K562 (cell line): ENCODE measurements around the gene GOLGA5. TPM values are rescaled to one million over a fixed set of nuclear protein-coding genes. Genes with fewer than 3 reads are reported as not detected.
A peak's percentile ranks its signal among the peaks of the same experiment; 100 is the strongest.

Experiments used
- CBX1 ChIP-seq: sonication (generic); IDR thresholded peaks from 2 replicates; pipeline ENCODE4 v1.6.1; 2016; ENCODE audit warnings: antibody characterized with exemption, low read depth, mild to moderate bottlenecking
- DACH1 ChIP-seq: fragments of 450-650 bp; IDR thresholded peaks from 2 replicates; pipeline ENCODE4 v1.6.1; 2018; ENCODE audit not compliant: partially characterized antibody
- ELF2 ChIP-seq: fragments of 250-450 bp; sonication (Bioruptor Pico); IDR thresholded peaks from 2 replicates; pipeline ENCODE4 v1.5.0; 2021; ENCODE audit warnings: mild to moderate bottlenecking
- ETV1 ChIP-seq: fragments of 450-650 bp; conservative IDR thresholded peaks from 2 replicates; pipeline ENCODE4 v1.6.1; 2016; ENCODE audit warnings: missing genetic modification characterization, control low read depth, low read depth, missing compliant biosample characterization
- GABPB1 ChIP-seq: sonication (generic); formaldehyde crosslinking; IDR thresholded peaks from 2 replicates; pipeline ENCODE4 v1.8.0; 2022; ENCODE audit warnings: mild to moderate bottlenecking, missing genetic modification reagents
- HMGN3 ChIP-seq: IDR thresholded peaks from 2 replicates; pipeline ENCODE4 v1.6.1; 2011; ENCODE audit warnings: borderline replicate concordance, low read depth, mild to moderate bottlenecking, mixed read lengths, low read length; ENCODE audit not compliant: insufficient read length; ENCODE audit errors: extremely low read depth
- JUN ChIP-seq, 2 experiments: sonication (generic) in 1 of 2; formaldehyde crosslinking in 1 of 2; IDR thresholded peaks; 2 replicates each; pipeline versions ENCODE4 v1.6.1 to v1.8.0; 2012 to 2022; ENCODE audit warnings: borderline replicate concordance in 2 of 2, mild to moderate bottlenecking in 2 of 2, improper control_type of control experiment in 1 of 2, low read depth in 1 of 2, low read length in 1 of 2, missing genetic modification reagents in 1 of 2
- KDM1A ChIP-seq, 2 experiments: fragments of 450-650 bp; IDR thresholded peaks; 2 replicates each; pipeline ENCODE4 v1.6.1; 2016; ENCODE audit warnings: mild to moderate bottlenecking in 2 of 2
- MEIS2 ChIP-seq: fragments of 450-650 bp; IDR thresholded peaks from 2 replicates; pipeline ENCODE4 v1.6.1; 2014; ENCODE audit warnings: mild to moderate bottlenecking; ENCODE audit not compliant: partially characterized antibody
- PHF20 ChIP-seq: fragments of 450-650 bp; IDR thresholded peaks from 2 replicates; pipeline ENCODE4 v1.6.1; 2018; ENCODE audit not compliant: partially characterized antibody
- POLR2B ChIP-seq: fragments of 450-650 bp; IDR thresholded peaks from 2 replicates; pipeline ENCODE4 v1.6.1; 2018; ENCODE audit warnings: low read depth; ENCODE audit not compliant: partially characterized antibody
- RAD21 ChIP-seq, 2 experiments: fragments of 250-450 bp in 1 of 2; fragments of 450-650 bp in 1 of 2; sonication (Bioruptor Pico) in 1 of 2; formaldehyde crosslinking in 1 of 2; IDR thresholded peaks in 1 of 2; conservative IDR thresholded peaks in 1 of 2; 2 replicates each; pipeline versions ENCODE4 v1.4.0 to v1.8.0; 2020 to 2022; ENCODE audit warnings: mild to moderate bottlenecking in 2 of 2, moderate library complexity in 1 of 2
- RB1 ChIP-seq: fragments of 450-650 bp; IDR thresholded peaks from 2 replicates; pipeline ENCODE4 v1.6.1; 2017; ENCODE audit warnings: low read depth, mild to moderate bottlenecking
- ZNF766 ChIP-seq: fragments of 200-800 bp; sonication (Bioruptor generic); conservative IDR thresholded peaks from 2 replicates; pipeline ENCODE4 v1.6.1; 2016; ENCODE audit warnings: missing genetic modification characterization, missing compliant biosample characterization
- ZSCAN32 ChIP-seq: fragments of 450-650 bp; formaldehyde crosslinking; IDR thresholded peaks from 2 replicates; pipeline ENCODE4 v1.4.0; 2020; ENCODE audit warnings: mild to moderate bottlenecking, moderate library complexity
- polyA plus RNA-seq, 8 experiments: library from polyadenylated mRNA; depleted of rRNA in 4 of 8; stranded (reverse) in 5 of 8; unstranded in 3 of 8; fragments of >200 nt; fragmentation: Nextera tagmentation in 2 of 8; fragmentation: Illumina TruSeq in 1 of 8; extraction: Ambion mirVana in 2 of 8; extraction: Trizol in 1 of 8; gene quantifications; 2 replicates each; pipeline versions ENCODE4 v1.2.1 to v1.2.3, GENCODE V29; 2011 to 2014; ENCODE audit warnings: inconsistent platforms in 1 of 8, missing spikeins in 1 of 8
- total RNA-seq, 7 experiments: library from RNA; depleted of rRNA in 6 of 7; stranded (reverse); fragments of >200 nt in 6 of 7; fragmentation: Illumina TruSeq in 2 of 7; extraction: Trizol in 2 of 7; gene quantifications; 2 replicates each; pipeline versions ENCODE4 v1.2.1 to v1.2.3, GENCODE V29; 2011 to 2021; ENCODE audit warnings: low replicate concordance in 1 of 7
- TF ChIP-seq, protein P1 (sequence below): sonication (generic); formaldehyde crosslinking; IDR thresholded peaks from 2 replicates; pipeline ENCODE4 v1.9.0; 2022; ENCODE audit warnings: mild to moderate bottlenecking, missing genetic modification reagents
- TF ChIP-seq, protein P2 (sequence below), 2 experiments: IDR thresholded peaks in 1 of 2; conservative IDR thresholded peaks in 1 of 2; 2 replicates each; pipeline ENCODE4 v1.6.1; 2016; ENCODE audit warnings: low read depth in 2 of 2, mild to moderate bottlenecking in 1 of 2, missing compliant biosample characterization in 1 of 2, missing genetic modification characterization in 1 of 2, moderate library complexity in 1 of 2
- TF ChIP-seq, protein P3 (sequence below): fragments of 450-650 bp; IDR thresholded peaks from 2 replicates; pipeline ENCODE4 v1.6.1; 2016; ENCODE audit warnings: mild to moderate bottlenecking
- TF ChIP-seq, protein P4 (sequence below): fragments of 450-650 bp; conservative IDR thresholded peaks from 2 replicates; pipeline ENCODE4 v1.6.1; 2016; ENCODE audit warnings: missing genetic modification characterization, low read depth, mild to moderate bottlenecking, missing compliant biosample characterization, moderate library complexity

The GOLGA5 gene
- total and polyA plus RNA-seq, 9 of the 15 experiments (the other 6 are each of a cell fraction or from before 2014, with no cell fraction given) = 5.7 to 19.6 (median 12.7) TPM

DNA sequence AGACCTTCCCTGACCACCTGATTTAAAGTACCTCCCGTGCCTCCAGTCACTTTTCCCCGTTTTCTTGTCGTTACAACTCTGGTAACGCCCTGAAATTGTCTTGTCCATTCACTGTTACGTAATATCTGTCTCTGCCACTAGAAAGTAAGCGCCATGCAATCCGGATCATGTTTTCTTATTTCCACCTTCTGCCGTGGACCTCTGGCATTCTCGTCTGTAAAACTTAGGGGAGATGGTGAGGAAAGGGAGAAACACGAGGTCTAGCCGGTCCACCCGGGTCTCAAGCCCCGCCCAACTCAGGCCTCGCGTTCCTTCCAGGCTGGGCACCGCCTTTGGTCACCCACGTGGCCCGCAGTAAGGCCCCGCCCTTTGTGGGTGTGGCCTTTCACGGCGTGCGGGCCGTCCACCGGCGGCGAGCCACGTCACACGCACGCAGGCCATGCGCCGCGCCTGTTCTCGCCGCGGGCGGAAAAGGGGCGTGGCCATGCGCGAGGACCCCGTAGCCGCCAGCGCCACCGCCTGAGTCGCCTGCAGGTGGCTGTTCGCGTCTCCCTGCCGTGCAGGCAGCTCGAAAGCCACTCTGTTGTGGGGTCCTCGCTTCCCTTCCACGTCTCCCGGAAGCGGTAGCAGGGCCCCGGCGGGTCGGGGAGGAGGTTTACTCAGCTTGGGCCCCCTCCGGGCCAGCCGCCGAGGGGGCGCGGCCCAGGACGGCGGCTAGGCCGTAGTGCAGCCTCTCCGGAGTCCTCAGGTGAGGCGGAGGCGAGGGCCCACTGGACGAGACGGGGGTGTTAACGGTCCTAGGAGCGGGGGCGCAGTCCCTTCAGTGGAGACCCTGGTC is at the start of gene GOLGA5 (continued):
- TF ChIP-seq JUN (IDR thresholded peaks at IDR 0.05; ENCODE audit: borderline replicate concordance, low read depth, low read length) (peak; percentile 35; the same call in 1 of the 2 replicates), JUN (CRISPR knock-in tag; IDR thresholded peaks at IDR 0.05; ENCODE audit: borderline replicate concordance) (no peak), HMGN3 (peak; percentile 82), KDM1A (IDR thresholded peaks at IDR 0.05) (no peak), ZSCAN32 (CRISPR knock-in tag) (no peak), MEIS2 (peak; percentile 56), ELF2 (CRISPR knock-in tag) (peak; percentile 92), ZNF766 (CRISPR knock-in tag) (0 out of 2 replicates have a peak, but pooled peaks have one; percentile 48), DACH1 (peak; percentile 70), GABPB1 (CRISPR knock-in tag) (peak; percentile 82), RB1 (peak; percentile 82), POLR2B (peak; percentile 60), ETV1 (peak; percentile 55), PHF20 (peak; percentile 72), RAD21 (CRISPR knock-in tag; conservative IDR thresholded peaks at IDR 0.05 in 1 of 2, IDR thresholded peaks at IDR 0.05 in 1 of 2) (no peak), CBX1 (0 out of 2 replicates have a peak, but pooled peaks have one; percentile 50)
- TF ChIP-seq, protein P1, sequence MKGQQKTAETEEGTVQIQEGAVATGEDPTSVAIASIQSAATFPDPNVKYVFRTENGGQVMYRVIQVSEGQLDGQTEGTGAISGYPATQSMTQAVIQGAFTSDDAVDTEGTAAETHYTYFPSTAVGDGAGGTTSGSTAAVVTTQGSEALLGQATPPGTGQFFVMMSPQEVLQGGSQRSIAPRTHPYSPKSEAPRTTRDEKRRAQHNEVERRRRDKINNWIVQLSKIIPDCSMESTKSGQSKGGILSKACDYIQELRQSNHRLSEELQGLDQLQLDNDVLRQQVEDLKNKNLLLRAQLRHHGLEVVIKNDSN = peak; percentile 98
- TF ChIP-seq, protein P2, sequence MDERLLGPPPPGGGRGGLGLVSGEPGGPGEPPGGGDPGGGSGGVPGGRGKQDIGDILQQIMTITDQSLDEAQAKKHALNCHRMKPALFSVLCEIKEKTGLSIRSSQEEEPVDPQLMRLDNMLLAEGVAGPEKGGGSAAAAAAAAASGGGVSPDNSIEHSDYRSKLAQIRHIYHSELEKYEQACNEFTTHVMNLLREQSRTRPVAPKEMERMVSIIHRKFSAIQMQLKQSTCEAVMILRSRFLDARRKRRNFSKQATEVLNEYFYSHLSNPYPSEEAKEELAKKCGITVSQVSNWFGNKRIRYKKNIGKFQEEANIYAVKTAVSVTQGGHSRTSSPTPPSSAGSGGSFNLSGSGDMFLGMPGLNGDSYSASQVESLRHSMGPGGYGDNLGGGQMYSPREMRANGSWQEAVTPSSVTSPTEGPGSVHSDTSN (CRISPR knock-in tag; IDR thresholded peaks at IDR 0.05; ENCODE audit: low read depth) = no peak
- TF ChIP-seq, protein P2 (tag; conservative IDR thresholded peaks at IDR 0.05; ENCODE audit: low read depth) = no peak
- TF ChIP-seq, protein P3, sequence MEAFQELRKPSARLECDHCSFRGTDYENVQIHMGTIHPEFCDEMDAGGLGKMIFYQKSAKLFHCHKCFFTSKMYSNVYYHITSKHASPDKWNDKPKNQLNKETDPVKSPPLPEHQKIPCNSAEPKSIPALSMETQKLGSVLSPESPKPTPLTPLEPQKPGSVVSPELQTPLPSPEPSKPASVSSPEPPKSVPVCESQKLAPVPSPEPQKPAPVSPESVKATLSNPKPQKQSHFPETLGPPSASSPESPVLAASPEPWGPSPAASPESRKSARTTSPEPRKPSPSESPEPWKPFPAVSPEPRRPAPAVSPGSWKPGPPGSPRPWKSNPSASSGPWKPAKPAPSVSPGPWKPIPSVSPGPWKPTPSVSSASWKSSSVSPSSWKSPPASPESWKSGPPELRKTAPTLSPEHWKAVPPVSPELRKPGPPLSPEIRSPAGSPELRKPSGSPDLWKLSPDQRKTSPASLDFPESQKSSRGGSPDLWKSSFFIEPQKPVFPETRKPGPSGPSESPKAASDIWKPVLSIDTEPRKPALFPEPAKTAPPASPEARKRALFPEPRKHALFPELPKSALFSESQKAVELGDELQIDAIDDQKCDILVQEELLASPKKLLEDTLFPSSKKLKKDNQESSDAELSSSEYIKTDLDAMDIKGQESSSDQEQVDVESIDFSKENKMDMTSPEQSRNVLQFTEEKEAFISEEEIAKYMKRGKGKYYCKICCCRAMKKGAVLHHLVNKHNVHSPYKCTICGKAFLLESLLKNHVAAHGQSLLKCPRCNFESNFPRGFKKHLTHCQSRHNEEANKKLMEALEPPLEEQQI = peak; percentile 82
- TF ChIP-seq, protein P4, sequence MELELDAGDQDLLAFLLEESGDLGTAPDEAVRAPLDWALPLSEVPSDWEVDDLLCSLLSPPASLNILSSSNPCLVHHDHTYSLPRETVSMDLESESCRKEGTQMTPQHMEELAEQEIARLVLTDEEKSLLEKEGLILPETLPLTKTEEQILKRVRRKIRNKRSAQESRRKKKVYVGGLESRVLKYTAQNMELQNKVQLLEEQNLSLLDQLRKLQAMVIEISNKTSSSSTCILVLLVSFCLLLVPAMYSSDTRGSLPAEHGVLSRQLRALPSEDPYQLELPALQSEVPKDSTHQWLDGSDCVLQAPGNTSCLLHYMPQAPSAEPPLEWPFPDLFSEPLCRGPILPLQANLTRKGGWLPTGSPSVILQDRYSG (tag) = peak; percentile 63; the same call in 1 of the 2 replicates
